Vagina (tissue), 2 donors: Measurements from ENCODE around the gene CORO2B. TPM values are rescaled to one million over a fixed set of nuclear protein-coding genes. Genes with fewer than 3 reads are reported as not detected.

Source experiments
- DNase-seq, 2 donors: peaks; one replicate each; pipeline ENCODE4 v3.0.0-alpha.2; 2017; ENCODE audit errors: extremely low spot score in 2 of 2
- H3K27ac ChIP-seq: fragments of 200-600 bp; sonication (generic); one replicate; pipeline ENCODE4 v1.5.1; 2019
- H3K27me3 ChIP-seq: fragments of 200-600 bp; sonication (generic); one replicate; pipeline ENCODE4 v1.5.1; 2019
- H3K36me3 ChIP-seq, 2 donors: fragments of 200-600 bp; sonication (generic); one replicate each; pipeline ENCODE4 v1.5.1; 2017 to 2019
- H3K4me1 ChIP-seq: fragments of 200-600 bp; sonication (generic); one replicate; pipeline ENCODE4 v1.5.1; 2019
- H3K4me3 ChIP-seq, 2 donors: fragments of 200-600 bp; sonication (generic); 1 replicate in 1 of 2; 2 replicates in 1 of 2; pipeline ENCODE4 v1.5.1; 2016 to 2019
- H3K9me3 ChIP-seq: fragments of 200-600 bp; sonication (generic); one replicate; pipeline ENCODE4 v1.5.1; 2019
- POLR2A ChIP-seq, 2 donors: fragments of 450-650 bp; IDR thresholded peaks; one replicate each; pipeline ENCODE4 v1.6.1; 2017; ENCODE audit warnings: antibody characterized with exemption in 2 of 2, mild to moderate bottlenecking in 2 of 2, moderate library complexity in 2 of 2
- POLR2AphosphoS5 ChIP-seq, 2 donors: sonication (generic); formaldehyde crosslinking; IDR thresholded peaks; one replicate each; pipeline ENCODE4 v1.9.0; 2017; ENCODE audit warnings: antibody characterized with exemption in 2 of 2, mild to moderate bottlenecking in 2 of 2, low read depth in 1 of 2; ENCODE audit not compliant: insufficient read depth in 1 of 2
- intact Hi-C: fragments of 100-400 bp; cut with DNase I; formaldehyde crosslinking; loops from one replicate; pipeline ENCODE4 v1.15.1; 2023
- total RNA-seq: library from RNA; depleted of rRNA; stranded (reverse); fragments of >200 nt; gene quantifications from one replicate; pipeline ENCODE4 v1.2.3, GENCODE V29; 2016
- TF ChIP-seq, protein P1 (sequence below), 3 experiments: fragments of 450-650 bp in 2 of 3; fragments of 200-600 bp in 1 of 3; sonication (generic) in 1 of 3; IDR thresholded peaks; one replicate each; pipeline ENCODE4 v1.5.1; 2017 to 2019; ENCODE audit warnings: antibody characterized with exemption in 3 of 3, mild to moderate bottlenecking in 2 of 3, moderate library complexity in 2 of 3

Gene CORO2B
- total RNA-seq, 1 donor from 2014 or later: 4.7 TPM

DNA sequence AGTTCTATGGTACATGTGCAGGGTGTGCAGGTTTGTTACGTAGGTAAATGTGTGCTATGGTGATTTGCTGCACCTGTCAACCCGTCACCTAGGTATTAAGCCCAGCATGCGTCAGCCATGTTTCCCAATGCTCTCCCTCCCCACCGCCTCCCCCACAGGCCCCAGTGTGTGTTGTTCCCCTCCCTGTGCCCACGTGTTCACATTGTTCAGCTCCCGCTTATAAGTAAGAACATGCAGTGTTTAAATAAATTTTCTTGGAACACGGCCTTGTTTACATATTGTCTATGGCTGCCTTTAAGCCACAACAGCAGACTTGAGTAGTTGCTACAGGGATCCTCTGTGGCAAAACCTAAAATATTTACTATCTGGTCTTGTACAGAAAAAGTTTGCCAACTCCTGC, 41.3 kb upstream of the CORO2B start:
- TF ChIP-seq POLR2A (IDR thresholded peaks at IDR 0.05): no peak
- no peak for TF ChIP-seq POLR2AphosphoS5 (IDR thresholded peaks at IDR 0.05; ENCODE audit: insufficient read depth in 1 of 2, low read depth in 1 of 2)
- TF ChIP-seq, protein P1, sequence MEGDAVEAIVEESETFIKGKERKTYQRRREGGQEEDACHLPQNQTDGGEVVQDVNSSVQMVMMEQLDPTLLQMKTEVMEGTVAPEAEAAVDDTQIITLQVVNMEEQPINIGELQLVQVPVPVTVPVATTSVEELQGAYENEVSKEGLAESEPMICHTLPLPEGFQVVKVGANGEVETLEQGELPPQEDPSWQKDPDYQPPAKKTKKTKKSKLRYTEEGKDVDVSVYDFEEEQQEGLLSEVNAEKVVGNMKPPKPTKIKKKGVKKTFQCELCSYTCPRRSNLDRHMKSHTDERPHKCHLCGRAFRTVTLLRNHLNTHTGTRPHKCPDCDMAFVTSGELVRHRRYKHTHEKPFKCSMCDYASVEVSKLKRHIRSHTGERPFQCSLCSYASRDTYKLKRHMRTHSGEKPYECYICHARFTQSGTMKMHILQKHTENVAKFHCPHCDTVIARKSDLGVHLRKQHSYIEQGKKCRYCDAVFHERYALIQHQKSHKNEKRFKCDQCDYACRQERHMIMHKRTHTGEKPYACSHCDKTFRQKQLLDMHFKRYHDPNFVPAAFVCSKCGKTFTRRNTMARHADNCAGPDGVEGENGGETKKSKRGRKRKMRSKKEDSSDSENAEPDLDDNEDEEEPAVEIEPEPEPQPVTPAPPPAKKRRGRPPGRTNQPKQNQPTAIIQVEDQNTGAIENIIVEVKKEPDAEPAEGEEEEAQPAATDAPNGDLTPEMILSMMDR (IDR thresholded peaks at IDR 0.05): no peak
- Histone ChIP-seq H3K27ac (peak overlapping the region; percentile 75), H3K36me3 (no peaks in the 10 kb centered on the region), H3K4me3 (no peak overlapping the region), H3K9me3 (no peaks in the 10 kb centered on the region), H3K4me1 (peaks cover 13% of the 10 kb centered on the region), H3K27me3 (no peaks in the 10 kb centered on the region)
- DNase-seq: no peak
- intact Hi-C loops: no loop called here

DNA sequence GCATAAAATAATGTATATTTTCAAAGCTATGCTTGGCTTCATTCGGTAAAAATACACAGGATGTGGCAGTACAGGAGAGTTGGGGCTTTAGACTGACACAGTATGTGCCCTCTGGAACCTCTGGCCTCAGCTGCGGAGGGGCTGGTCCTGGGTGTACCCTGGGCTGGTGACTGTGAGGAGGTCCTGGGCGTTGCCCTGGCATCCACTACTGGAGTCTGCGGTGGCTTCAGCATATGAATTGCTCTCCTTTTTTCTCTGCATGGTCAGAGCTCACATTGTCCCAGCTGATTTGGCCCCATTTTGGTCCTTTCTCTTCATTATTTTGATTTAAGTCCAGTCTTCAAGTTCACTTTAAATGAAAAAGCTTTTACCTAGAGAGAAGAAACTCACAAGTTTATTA, 40.5 kb upstream of the CORO2B start:
- H3K27me3 ChIP-seq: no peaks in the 10 kb centered on the region
- intact Hi-C loops: no loop called here
- peak overlapping the region; percentile 75 for H3K27ac ChIP-seq
- H3K4me3 ChIP-seq: no peak overlapping the region
- DNase-seq: no peak
- no peaks in the 10 kb centered on the region for H3K9me3 ChIP-seq
- H3K36me3 ChIP-seq: no peaks in the 10 kb centered on the region
- H3K4me1 ChIP-seq: peaks cover 21% of the 10 kb centered on the region
- TF ChIP-seq POLR2AphosphoS5 (IDR thresholded peaks at IDR 0.05; ENCODE audit: insufficient read depth in 1 of 2, low read depth in 1 of 2): no peak
- TF ChIP-seq, protein P1 (IDR thresholded peaks at IDR 0.05): no peak
- no peak for TF ChIP-seq POLR2A (IDR thresholded peaks at IDR 0.05)

DNA sequence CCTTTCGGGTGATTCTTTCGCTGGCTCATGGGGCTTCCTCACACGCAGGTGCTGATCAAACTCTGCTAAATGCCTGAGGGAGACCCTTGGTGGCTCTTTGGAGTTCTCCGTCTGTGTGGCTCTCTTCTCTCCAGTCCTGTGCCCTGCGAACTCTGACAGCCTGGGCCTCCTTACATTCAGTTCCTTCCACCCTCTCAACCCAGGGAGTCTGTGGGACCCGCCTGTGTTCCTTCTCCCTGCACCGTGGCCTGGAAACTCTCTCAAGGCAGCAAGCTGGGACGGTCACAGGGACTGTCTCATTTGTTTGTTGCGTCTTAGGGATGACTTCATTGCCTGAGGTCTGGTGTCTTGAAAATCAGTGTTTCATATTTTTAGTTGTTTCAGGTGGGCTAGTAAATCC, 37.0 kb upstream of the CORO2B start:
- TF ChIP-seq POLR2AphosphoS5 (IDR thresholded peaks at IDR 0.05; ENCODE audit: insufficient read depth in 1 of 2, low read depth in 1 of 2) (no peak), POLR2A (IDR thresholded peaks at IDR 0.05) (no peak)
- TF ChIP-seq, protein P1 (IDR thresholded peaks at IDR 0.05): no peak
- peak overlapping the region; percentile 5 for H3K27ac ChIP-seq
- H3K27me3 ChIP-seq: no peaks in the 10 kb centered on the region
- H3K4me3 ChIP-seq: no peak overlapping the region
- no peaks in the 10 kb centered on the region for H3K36me3 ChIP-seq
- peaks cover 27% of the 10 kb centered on the region for H3K4me1 ChIP-seq
- H3K9me3 ChIP-seq: no peaks in the 10 kb centered on the region
- intact Hi-C loops: no loop called here
- DNase-seq: no peak

DNA sequence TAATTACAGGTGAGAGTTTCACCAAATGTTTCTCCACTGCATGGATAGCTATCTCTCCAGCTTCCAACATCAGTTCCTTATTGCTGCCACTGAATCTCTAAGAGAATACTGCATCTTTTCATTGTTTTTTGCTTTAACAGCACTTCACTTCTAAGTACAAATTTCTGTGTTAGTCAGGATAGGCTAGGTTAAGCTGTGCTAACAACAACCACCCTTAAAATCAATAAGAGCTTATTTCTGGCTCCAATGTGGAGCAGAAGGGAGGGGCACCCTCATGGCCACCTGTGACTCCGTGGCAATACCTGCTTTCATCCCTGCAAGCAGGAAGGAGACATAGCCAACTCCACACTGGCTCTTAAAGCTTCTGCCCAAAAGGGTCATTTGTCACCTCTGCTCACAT, 36.4 kb upstream of the CORO2B start:
- H3K36me3 ChIP-seq: no peaks in the 10 kb centered on the region
- DNase-seq: no peak
- H3K27me3 ChIP-seq: no peaks in the 10 kb centered on the region
- intact Hi-C loops: no loop called here
- H3K9me3 ChIP-seq: no peaks in the 10 kb centered on the region
- H3K4me3 ChIP-seq: no peak overlapping the region
- TF ChIP-seq, protein P1 (IDR thresholded peaks at IDR 0.05): no peak
- no peak for TF ChIP-seq POLR2AphosphoS5 (IDR thresholded peaks at IDR 0.05; ENCODE audit: insufficient read depth in 1 of 2, low read depth in 1 of 2)
- TF ChIP-seq POLR2A (IDR thresholded peaks at IDR 0.05): no peak
- peaks cover 20% of the 10 kb centered on the region for H3K4me1 ChIP-seq
- peak overlapping the region; percentile 70 for H3K27ac ChIP-seq

DNA sequence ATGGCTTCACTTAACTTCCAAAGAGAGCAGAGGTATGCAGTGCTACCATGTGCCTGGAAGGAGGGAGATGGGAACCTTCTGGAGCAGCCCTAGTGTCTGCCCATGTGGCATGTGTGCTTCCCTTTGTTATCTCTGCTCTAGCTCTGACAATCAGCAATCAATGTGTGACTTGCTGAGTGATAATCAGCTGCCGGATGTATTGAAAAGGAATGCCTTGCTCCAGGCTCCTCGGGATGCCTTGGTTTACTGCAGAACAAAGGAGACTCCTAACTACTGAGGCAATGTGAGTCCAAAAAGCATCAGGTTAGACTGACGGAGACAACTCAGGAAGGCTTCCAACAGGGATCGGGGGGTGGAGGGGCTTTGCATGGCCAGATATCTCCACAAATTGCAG, 36.0 kb upstream of the CORO2B start:
- no peak for DNase-seq
- Histone ChIP-seq H3K27me3 (no peaks in the 10 kb centered on the region), H3K9me3 (no peaks in the 10 kb centered on the region), H3K4me3 (no peak overlapping the region), H3K27ac (peak overlapping the region; percentile 70), H3K4me1 (peaks cover 16% of the 10 kb centered on the region), H3K36me3 (no peaks in the 10 kb centered on the region)
- TF ChIP-seq, protein P1 (IDR thresholded peaks at IDR 0.05): no peak
- TF ChIP-seq POLR2AphosphoS5 (IDR thresholded peaks at IDR 0.05; ENCODE audit: insufficient read depth in 1 of 2, low read depth in 1 of 2): no peak
- no peak for TF ChIP-seq POLR2A (IDR thresholded peaks at IDR 0.05)
- intact Hi-C loops: no loop called here
